Tibial artery (tissue), 4 donors: ENCODE results near the gene CARD19.

ENCODE experiments used
- DNase-seq, 2 donors: peaks; one replicate each; pipeline ENCODE4 v3.0.0-alpha.2; 2019
- H3K27ac ChIP-seq, 2 donors: fragments of 200-600 bp; sonication (generic) in 1 of 2; 1 replicate in 1 of 2; 2 replicates in 1 of 2; pipeline ENCODE4 v1.5.1; 2018 to 2019; ENCODE audit warnings: mild to moderate bottlenecking in 1 of 2
- H3K27me3 ChIP-seq, 2 donors: fragments of 200-600 bp; sonication (generic) in 1 of 2; one replicate each; pipeline versions ENCODE4 v1.5.1 to v1.6.0; 2016 to 2019
- H3K36me3 ChIP-seq, 3 donors: fragments of 200-600 bp; sonication (generic) in 2 of 3; one replicate each; pipeline ENCODE4 v1.5.1; 2016 to 2019; ENCODE audit warnings: mild to moderate bottlenecking in 2 of 3
- H3K4me1 ChIP-seq, 4 donors: fragments of 200-600 bp; sonication (generic) in 2 of 4; 1 replicate in 3 of 4; 2 replicates in 1 of 4; pipeline ENCODE4 v1.5.1; 2016 to 2019
- H3K4me3 ChIP-seq, 2 donors: fragments of 200-600 bp; sonication (generic) in 1 of 2; 1 replicate in 1 of 2; 2 replicates in 1 of 2; pipeline ENCODE4 v1.5.1; 2018 to 2019; ENCODE audit warnings: mild to moderate bottlenecking in 2 of 2
- H3K9me3 ChIP-seq, 3 donors: fragments of 200-600 bp; sonication (generic) in 1 of 3; one replicate each; pipeline ENCODE4 v1.5.1; 2016 to 2019
- CTCF ChIP-seq, 2 experiments: fragments of 200-600 bp in 1 of 2; fragments of 450-650 bp in 1 of 2; IDR thresholded peaks; one replicate each; pipeline ENCODE4 v1.5.1; 2017 to 2019; ENCODE audit warnings: antibody characterized with exemption in 2 of 2, mild to moderate bottlenecking in 1 of 2, moderate library complexity in 1 of 2
- intact Hi-C: fragments of 100-400 bp; cut with DNase I; formaldehyde crosslinking; loops from one replicate; pipeline ENCODE4 v1.15.0; 2023; ENCODE audit warnings: low total_unique reads

The CARD19 gene

DNA sequence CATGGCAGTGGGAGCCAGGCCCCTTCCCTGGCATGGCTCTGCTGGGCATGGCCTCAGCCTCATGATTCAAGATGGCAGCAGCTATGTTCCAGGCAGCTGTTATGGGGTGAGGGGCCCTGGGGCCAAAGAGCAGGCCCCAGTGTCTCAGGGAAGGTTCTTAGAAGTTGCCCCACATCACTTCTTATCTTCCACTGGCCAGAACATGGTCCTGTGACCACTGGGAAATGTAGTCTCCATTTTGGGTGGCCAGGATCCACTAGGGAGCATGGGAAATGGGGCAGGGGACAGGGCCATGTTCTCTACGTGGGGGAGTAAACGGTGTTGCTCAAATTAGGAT, 19.3 kb upstream of the CARD19 start:
- Histone ChIP-seq H3K27ac (no peak overlapping the region), H3K4me1 (peaks cover 0 to 13% (median 12%) of the 10 kb centered on the region in 4 donors), H3K9me3 (no peaks in the 10 kb centered on the region), H3K36me3 (no peaks in the 10 kb centered on the region), H3K4me3 (no peak overlapping the region), H3K27me3 (no peaks in the 10 kb centered on the region)
- intact Hi-C loops, result no loop called here
- no peak for DNase-seq
- no peak for TF ChIP-seq CTCF (IDR thresholded peaks at IDR 0.05)

- Histone ChIP-seq H3K27me3 (no peaks in the 10 kb centered on the region), H3K4me1 (peaks cover 0 to 7% (median 6%) of the 10 kb centered on the region in 4 donors), H3K9me3 (no peaks in the 10 kb centered on the region), H3K4me3 (no peak overlapping the region), H3K27ac (no peak overlapping the region), H3K36me3 (no peaks in the 10 kb centered on the region)
- intact Hi-C loops, result no loop called here
- DNase-seq, result no peak
- no peak for TF ChIP-seq CTCF (IDR thresholded peaks at IDR 0.05)
Measured at GRCh38 chr9:93077367-93077766, 18.6 kb upstream of the CARD19 start.

GRCh38 chr9:93077811-93078210, 18.2 kb upstream of the CARD19 start:
- Histone ChIP-seq H3K4me3 (no peak overlapping the region), H3K36me3 (no peaks in the 10 kb centered on the region), H3K9me3 (no peaks in the 10 kb centered on the region), H3K27ac (no peak overlapping the region), H3K27me3 (no peaks in the 10 kb centered on the region), H3K4me1 (peaks cover 0 to 3% (median 2%) of the 10 kb centered on the region in 4 donors)
- no peak for TF ChIP-seq CTCF (IDR thresholded peaks at IDR 0.05)
- intact Hi-C loops, result no loop called here
- no peak for DNase-seq

- Histone ChIP-seq H3K9me3 (no peaks in the 10 kb centered on the region), H3K27me3 (no peaks in the 10 kb centered on the region), H3K4me1 (no peaks in the 10 kb centered on the region), H3K4me3 (no peak overlapping the region), H3K27ac (no peak overlapping the region), H3K36me3 (peaks cover 0 to 2% (median 0%) of the 10 kb centered on the region in 3 donors)
- intact Hi-C loops, result no loop called here
- no peak for TF ChIP-seq CTCF (IDR thresholded peaks at IDR 0.05)
- peak; percentile 12 to 48 for DNase-seq
Measured at GRCh38 chr9:93079371-93079770, 16.6 kb upstream of the CARD19 start.

DNA sequence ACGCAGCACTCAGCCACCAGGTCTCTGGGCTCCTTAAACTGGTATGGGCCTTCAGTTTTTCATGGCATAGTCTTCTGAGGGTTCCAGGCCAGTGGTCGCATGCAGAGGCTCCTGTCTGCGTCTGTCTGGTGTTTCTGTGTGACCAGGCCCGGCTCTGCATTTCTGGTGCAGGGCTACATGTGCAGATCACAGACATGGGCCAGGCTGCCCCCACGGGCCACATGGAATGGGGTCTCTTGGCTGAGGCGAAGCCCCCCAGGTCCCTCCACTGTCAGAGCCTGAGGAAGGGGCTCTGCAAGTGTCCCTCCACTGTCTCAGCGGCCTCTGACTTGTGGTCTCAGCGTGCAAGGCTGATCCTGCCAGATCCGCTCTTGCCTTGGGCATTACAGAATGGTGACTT, 15.6 kb upstream of the CARD19 start:
- Histone ChIP-seq H3K4me1 (no peaks in the 10 kb centered on the region), H3K9me3 (no peaks in the 10 kb centered on the region), H3K4me3 (no peak overlapping the region), H3K27ac (no peak overlapping the region), H3K27me3 (no peaks in the 10 kb centered on the region), H3K36me3 (peaks cover 0 to 9% (median 0%) of the 10 kb centered on the region in 3 donors)
- intact Hi-C loops, result no loop called here
- peak; percentile 12 to 57 for DNase-seq
- no peak for TF ChIP-seq CTCF (IDR thresholded peaks at IDR 0.05)

DNA sequence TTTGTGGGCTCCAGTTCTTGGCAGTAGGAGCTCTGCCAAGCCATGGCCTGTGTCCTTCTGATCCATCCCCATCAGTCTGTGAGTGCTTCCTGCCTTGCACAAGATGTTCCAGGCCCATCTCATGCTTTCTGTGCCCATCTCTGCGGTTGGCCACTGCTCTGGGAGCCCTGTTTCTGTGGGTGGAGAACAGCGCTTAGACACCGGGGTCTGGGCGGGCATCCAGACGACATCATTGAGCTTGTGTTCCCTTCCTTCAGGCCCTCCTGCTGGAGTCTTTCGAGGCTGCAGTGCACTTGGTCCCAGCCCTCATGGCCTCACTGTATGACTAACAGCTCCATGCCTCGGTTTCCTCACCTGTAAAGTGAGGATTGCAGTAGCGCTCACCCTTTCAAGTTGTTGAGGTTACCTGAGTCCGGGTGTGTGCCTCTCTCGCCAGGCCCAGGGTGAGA, 14.9 kb upstream of the CARD19 start:
- no peak overlapping the region for H3K4me3 ChIP-seq
- intact Hi-C loops, result no loop called here
- no peaks in the 10 kb centered on the region for H3K9me3 ChIP-seq
- TF ChIP-seq CTCF (IDR thresholded peaks at IDR 0.05), result no peak
- H3K27ac ChIP-seq, result no peak overlapping the region
- peaks cover 0 to 9% (median 3%) of the 10 kb centered on the region in 3 donors for H3K36me3 ChIP-seq
- H3K4me1 ChIP-seq, result no peaks in the 10 kb centered on the region
- peak; percentile 8 to 27 for DNase-seq
- H3K27me3 ChIP-seq, result no peaks in the 10 kb centered on the region
